Right kidney (tissue), 1 donor: ENCODE measurements around the gene PAIP2.
"Not testable (repeated sequence)": the region's sequence is repeated elsewhere in the genome, so short reads cannot be mapped to it uniquely, and the experiment has no call there.

ENCODE experiments used
- DNase-seq: peaks from one replicate; pipeline ENCODE4 v3.0.0-alpha.2; 2016

Gene PAIP2

DNA sequence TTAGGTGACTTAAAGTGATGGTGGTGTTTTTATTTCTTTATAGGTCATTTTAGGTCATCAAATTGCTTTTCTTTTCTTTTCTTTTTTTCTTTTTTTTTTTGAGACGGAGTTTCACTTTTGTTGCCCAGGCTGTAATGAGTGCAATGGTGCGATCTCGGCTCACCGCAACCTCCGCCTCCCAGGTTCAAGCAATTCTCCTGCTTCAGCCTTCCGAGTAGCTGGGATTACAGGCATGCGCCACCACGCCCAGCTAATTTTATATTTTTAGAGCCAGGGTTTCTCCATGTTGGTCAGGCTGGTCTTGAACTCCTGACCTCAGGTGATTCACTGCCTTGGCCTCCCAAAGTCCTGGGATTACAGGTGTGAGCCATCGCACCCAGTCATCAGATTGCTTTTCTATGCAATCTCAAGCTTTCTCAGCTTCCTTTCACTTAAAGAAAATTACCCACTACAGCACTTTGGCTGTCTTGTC lies 30.9 kb upstream of the PAIP2 start:
- DNase-seq: not testable (repeated sequence)

DNA sequence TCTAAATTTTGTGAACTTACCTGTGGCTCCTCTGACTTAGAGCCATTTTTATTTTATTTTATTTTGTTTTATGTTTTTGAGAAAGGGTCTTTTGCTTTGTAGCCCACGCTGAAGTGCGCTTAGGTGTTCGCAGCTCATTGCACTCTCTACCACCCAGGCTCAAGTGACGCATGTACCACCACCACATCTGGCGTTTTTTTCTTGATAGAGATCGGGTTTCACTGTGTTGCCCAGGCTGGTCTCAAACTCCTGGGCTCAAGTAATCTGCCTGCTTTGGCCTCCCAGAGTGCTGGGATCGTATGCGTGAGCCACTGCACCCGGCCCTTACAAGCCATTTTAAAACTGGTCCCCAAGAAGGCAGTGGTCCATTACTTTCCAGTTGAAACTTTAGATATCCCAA lies 29.6 kb upstream of the PAIP2 start:
- no peak for DNase-seq

DNA sequence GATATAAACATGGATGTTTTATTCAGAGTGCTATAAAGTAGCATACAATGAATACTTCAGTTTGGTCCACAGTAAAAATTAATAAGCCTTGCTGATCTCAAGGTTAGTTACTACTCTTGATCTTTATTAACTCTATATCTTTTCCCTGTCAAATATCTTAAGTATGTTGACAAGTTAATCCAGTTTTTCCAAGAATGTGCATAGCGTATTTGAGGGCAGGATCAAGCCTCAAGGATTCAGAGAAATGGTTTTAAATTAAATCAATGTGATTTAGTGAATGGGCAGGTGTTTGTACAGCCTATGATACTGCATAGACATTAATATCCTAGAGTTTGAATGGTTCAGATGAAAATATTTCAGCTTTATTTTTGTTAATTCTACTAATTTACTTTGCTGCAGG lies 27.4 kb upstream of the PAIP2 start:
- DNase-seq: no peak

- DNase-seq: no peak
These were observed 26.5 kb upstream of the PAIP2 start for GRCh38 chr5:139315056-139315615.

- no peak for DNase-seq
These were observed 5.8 kb upstream of the PAIP2 start for GRCh38 chr5:139335811-139336210.

DNA sequence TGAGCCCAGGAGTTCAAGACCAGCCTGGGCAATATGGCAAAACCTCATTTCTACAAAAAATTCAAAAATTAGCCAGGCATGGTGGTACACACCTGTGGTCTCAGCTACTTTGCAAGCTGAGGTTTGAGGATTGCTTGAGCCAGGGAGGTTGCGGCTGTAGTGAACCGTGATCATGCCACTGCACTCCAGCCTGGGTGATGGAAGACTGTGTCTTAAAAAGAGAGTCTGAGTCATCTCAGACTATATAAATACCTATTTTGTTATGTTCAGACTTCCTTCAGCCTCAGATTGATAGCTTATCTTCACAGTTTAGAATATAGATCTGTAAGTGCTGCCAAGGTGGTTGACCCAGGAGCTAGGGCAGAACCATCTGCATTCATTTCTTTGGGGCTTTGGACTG lies 1.6 kb upstream of the PAIP2 start:
- DNase-seq: no peak

DNA sequence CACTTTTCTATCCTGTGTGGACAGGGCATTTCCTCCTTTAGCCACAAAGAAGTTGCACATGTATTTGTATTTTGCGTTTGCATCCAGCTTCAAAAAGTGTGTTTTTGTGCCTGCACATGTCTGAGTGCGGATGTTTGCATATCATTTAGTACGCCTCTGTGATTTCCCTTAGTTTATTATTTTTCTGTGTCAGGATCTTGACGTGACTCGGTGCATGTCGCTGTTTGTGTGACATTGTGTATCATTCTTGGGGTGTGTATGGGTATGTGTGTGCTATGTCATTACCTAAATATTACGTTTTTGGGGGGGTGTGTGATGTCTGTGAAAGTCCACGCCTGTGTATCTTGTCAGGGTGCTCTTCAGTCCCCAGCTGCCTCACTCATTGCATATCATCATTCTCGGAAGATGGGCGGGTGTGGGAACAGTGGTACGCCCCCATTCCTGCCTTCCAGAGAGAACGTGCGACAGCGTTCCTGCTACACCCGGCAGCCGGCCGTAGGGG lies 416 bp upstream of the PAIP2 start:
- no peak for DNase-seq

DNA sequence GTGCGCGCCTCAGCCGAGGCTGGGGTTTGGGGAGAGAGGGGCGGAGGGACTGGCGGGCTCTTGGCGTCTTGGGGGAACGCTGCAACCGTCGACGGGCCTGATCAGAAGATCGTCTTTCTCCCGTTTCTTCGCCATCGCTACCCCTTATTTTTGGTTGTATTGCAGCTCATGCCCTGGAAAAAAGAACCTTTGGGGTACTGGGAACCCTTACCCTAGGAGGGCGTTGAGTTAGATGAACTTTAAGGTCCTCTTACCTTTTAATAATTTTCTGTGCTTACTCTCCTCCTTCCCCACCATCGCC lies 719 bp downstream of the PAIP2 start:
- DNase-seq: no peak

GRCh38 chr5:139343476-139343875 lies 1.8 kb downstream of the PAIP2 start:
- no peak for DNase-seq

DNA sequence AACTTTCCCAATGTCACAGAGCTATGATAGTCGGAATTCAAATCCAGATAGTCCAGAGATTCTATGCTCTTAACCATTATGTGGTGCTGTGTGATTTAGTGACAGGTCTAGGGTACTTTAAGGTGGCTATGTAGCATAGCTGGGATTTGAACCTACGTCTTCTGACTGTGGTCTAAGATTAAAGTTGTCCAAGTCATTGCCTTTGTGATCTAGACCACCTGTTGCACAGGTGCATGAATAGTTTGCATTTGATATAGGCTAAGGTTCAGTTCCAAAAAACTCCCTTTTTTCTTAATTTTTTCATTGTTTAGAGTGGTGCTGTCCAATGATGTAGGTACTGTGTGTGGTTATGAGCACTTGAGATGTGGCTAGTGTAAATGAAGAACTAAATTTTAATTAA lies 2.5 kb downstream of the PAIP2 start:
- DNase-seq: no peak

DNA sequence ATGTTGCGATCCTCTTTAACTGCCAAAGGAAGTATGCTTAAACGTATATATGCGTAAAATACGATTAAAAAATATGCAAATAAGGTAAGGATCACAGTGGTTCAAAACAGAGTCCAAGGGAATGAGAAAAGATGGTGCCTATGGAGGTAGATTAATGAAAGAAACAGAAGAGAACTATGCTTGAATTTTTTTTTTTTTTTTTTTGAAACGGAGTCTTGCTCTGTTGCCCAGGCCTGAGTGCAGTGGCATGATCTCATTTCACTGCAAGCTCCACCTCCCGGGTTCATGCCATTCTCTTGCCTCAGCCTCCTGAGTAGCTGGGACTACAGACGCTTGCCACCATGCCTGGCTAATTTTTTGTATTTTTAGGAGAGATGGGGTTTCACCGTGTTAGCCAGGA lies 3.8 kb downstream of the PAIP2 start:
- DNase-seq: not testable (repeated sequence)

GRCh38 chr5:139347863-139348262 lies 6.2 kb downstream of the PAIP2 start:
- not testable (repeated sequence) for DNase-seq

DNA sequence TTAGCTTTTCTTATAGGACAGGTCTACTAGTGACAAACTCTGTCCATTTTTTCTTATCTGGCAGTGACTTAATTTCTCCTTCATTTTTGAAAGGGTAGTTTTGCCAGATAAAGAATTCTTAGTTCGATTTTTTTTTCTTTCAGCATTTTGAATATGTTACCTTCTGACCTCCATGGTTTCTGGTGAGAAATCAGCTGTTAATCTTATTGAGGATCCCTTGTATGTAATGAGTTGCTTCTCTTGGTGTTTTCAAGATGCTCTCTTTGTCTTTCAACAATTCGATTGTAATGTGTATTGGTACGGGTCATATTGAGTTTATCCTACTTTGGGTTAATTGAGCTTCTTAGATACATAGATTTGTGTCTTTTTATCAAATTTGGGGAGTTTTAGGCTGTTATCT lies 12.5 kb downstream of the PAIP2 start:
- DNase-seq: no peak

DNA sequence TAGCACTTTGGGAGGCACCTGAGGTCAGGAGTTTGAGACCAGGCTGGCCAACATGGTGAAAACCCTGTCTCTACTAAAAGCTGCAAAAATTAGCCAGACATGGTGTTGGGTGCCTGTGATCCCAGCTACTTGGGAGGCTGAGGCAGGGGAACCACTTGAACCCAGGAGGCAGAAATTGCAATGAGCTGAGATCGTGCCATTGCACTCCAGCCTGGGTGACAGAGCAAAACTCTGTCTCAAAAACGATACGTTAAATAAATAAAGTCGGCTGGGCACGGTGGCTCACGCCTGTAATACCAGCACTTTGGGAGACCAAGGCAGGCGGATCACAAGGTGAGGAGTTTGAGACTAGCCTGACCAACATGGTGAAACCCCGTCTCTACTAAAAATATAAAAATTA lies 14.2 kb downstream of the PAIP2 start:
- not testable (repeated sequence) for DNase-seq

DNA sequence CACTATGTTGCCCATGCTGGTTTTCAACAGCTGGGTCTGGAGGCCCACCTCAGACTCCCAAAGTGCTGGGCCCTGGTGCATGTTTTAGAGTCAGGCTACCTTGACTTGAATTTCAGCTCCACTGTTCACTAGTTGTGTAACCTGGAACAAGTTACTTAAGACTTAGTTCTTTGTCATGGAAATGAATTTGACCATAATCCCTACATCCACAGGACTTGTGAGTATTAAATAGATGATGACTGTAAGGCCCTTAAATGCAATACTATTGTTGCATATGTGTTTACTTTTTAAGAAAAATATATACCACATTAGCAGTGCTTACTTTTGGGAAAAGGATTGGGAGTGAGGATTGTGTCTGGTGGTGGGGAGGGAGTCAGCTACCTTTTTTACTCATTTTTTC lies 16.4 kb downstream of the PAIP2 start:
- DNase-seq: no peak

DNA sequence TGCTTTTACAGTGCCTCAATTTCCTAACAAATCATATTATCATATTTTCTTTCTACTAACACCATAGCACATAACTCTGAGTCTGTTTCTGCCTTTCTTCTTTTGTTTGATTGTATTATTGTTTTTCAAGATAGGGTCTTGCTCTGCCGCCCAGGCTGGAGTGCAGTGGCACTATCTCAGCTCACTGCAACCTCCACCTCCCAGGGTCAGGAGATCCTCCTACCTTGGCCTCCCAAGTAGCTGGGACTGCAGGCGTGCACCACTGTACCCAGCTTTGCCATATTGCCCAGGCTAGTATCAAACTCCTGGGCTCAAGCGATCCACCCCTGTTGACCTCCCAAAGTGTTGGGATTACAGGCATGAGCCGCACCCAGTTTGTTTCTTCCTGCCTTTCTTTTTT lies 18.7 kb downstream of the PAIP2 start:
- no peak for DNase-seq

GRCh38 chr5:139361835-139362429 lies 20.3 kb downstream of the PAIP2 start:
- no peak for DNase-seq

DNA sequence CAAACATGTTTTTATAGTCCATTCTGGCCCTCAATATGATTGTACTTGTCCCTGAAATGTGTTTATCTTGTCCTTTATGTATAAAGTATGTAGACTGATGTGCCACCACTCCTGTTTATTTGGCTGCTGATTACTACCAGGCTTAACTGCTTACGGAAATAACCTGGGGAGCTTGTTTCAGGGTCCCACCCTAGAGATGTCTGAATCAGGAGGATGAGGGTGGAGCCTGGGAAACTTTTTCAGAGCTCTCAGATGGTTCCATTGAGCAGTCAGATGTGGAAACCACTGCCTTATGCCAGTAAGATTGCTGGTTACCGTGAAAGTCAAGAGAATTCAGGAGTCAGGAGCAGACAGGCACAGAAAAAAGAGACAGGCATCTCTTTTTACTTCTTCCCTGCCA lies 22.3 kb downstream of the PAIP2 start:
- DNase-seq: no peak

DNA sequence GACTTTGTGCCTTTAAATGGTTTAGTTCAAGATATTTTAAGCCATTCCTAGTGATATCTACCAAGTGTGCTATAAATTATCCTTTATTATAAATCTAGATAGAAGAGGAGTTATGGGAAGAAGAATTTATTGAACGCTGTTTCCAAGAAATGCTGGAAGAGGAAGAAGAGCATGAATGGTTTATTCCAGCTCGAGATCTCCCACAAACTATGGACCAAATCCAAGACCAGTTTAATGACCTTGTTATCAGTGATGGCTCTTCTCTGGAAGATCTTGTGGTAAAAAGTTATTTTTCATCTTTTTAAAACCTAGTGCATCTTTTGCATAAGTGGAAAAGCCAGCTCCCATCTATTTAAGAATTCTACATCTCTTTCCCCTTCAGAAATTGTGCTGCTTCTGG lies 22.8 kb downstream of the PAIP2 start:
- DNase-seq: no peak

GRCh38 chr5:139368613-139369012 lies 27.0 kb downstream of the PAIP2 start:
- no peak for DNase-seq

- no peak for DNase-seq
These were observed 27.5 kb downstream of the PAIP2 start for GRCh38 chr5:139369181-139369580.

GRCh38 chr5:139371482-139372435 lies 30.1 kb downstream of the PAIP2 start:
- DNase-seq: no peak

DNA sequence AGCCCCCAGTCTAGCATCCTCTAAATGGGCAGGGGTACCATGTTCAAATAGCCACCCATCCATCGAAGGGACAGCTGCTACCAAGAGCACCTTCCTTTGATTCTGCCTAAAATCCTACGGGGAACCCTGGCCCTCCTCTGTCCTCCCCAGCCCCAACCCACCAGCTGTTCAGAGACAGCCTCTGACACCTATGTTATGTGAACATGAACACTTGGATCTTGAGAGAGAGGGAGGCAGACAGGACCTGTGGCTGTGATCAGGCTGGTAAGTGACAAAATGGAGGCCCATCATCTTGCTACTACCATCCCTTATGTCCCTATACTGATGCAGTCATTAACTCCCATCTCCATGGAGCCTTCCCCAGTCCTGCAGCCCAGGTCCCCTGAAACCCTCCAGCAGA lies 33.3 kb downstream of the PAIP2 start:
- DNase-seq: no peak

GRCh38 chr5:139376364-139376763 lies 34.7 kb downstream of the PAIP2 start:
- no peak for DNase-seq
